Upper lobe of left lung (tissue), 6 donors: ENCODE measurements around the gene ACAP3. TPM values are rescaled to one million over a fixed set of nuclear protein-coding genes. Genes with fewer than 3 reads are reported as not detected.

Experiments
- ATAC-seq, 2 donors: fragments of 200-7000 bp; cut with Tn5 transposase; one replicate each; pipeline ENCODE4 v1.9.1; 2022; ENCODE audit warnings: mild to moderate bottlenecking in 2 of 2, moderate library complexity in 2 of 2; ENCODE audit not compliant: low FRiP score in 2 of 2
- DNase-seq, 2 donors: peaks; one replicate each; pipeline ENCODE4 v3.0.0-alpha.2; 2019 to 2020
- H3K27ac ChIP-seq, 4 donors: fragments of 200-600 bp; sonication (generic); one replicate each; pipeline ENCODE4 v1.5.1; 2016 to 2019
- H3K27me3 ChIP-seq, 4 donors: fragments of 200-600 bp; sonication (generic); one replicate each; pipeline ENCODE4 v1.5.1; 2017 to 2019
- H3K36me3 ChIP-seq, 4 donors: fragments of 200-600 bp; sonication (generic); one replicate each; pipeline ENCODE4 v1.5.1; 2016 to 2019
- H3K4me1 ChIP-seq, 4 donors: fragments of 200-600 bp; sonication (generic); one replicate each; pipeline ENCODE4 v1.5.1; 2018 to 2019
- H3K4me3 ChIP-seq, 4 donors: fragments of 200-600 bp; sonication (generic); one replicate each; pipeline ENCODE4 v1.5.1; 2017 to 2019; ENCODE audit warnings: mild to moderate bottlenecking in 2 of 4, moderate library complexity in 1 of 4
- H3K9me3 ChIP-seq, 4 donors: fragments of 200-600 bp; sonication (generic); one replicate each; pipeline ENCODE4 v1.5.1; 2018 to 2019
- EP300 ChIP-seq, 4 donors: sonication (generic); formaldehyde crosslinking; IDR thresholded peaks; one replicate each; pipeline ENCODE4 v1.5.1; 2017; ENCODE audit warnings: antibody characterized with exemption in 4 of 4, control low read depth in 2 of 4
- POLR2A ChIP-seq, 4 donors: fragments of 450-650 bp; IDR thresholded peaks; one replicate each; pipeline ENCODE4 v1.5.1; 2016 to 2017; ENCODE audit warnings: antibody characterized with exemption in 4 of 4, mild to moderate bottlenecking in 2 of 4
- POLR2AphosphoS5 ChIP-seq, 2 donors: sonication (generic); formaldehyde crosslinking; IDR thresholded peaks; one replicate each; pipeline ENCODE4 v1.5.1; 2017; ENCODE audit warnings: antibody characterized with exemption in 2 of 2
- WGBS, 2 donors: methylation state at CpG; one replicate each; pipeline ENCODE4 v1.1.5; 2017 to 2018; 5-methylcytosine and 5-hydroxymethylcytosine counted together
- total RNA-seq, 6 donors: library from RNA; depleted of rRNA in 4 of 6; stranded (reverse); fragments of >200 nt in 4 of 6; gene quantifications; one replicate each; pipeline versions ENCODE4 v1.1.0 to v1.2.1, GENCODE V29; 2016 to 2021
- TF ChIP-seq, protein P1 (sequence below), 6 experiments: fragments of 450-650 bp in 4 of 6; fragments of 200-600 bp in 2 of 6; sonication (generic) in 2 of 6; IDR thresholded peaks; one replicate each; pipeline ENCODE4 v1.5.1; 2016 to 2019; ENCODE audit warnings: antibody characterized with exemption in 6 of 6
- donor health status: DM: no; HTN: no; CAD: no; lungs with moderate emphysema.
- donor health status: DM: no; HTN: yes; CAD: no; lungs with severe emphysema.

The ACAP3 gene
- total RNA-seq, 6 donors from 2014 or later = 33.5 to 166 (median 60.1) TPM

DNA sequence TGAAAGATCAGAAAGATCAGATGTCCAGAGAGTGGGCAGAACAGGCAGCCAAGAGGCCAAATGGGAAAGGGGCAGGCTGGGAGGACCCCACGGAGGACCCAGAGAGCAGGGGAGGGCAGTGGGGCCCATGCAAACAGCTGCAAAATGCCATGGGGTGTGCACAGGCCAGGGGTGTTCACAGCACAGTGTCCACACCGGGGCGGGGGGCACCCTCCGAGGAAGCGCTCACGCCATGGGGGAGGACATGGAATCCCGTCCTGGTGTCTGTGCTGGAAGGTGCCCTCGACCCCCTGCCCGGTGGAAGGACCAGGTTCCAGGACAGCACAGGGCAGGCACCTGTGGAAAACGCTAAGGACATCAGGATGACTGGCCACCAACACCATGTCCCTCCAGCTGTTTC, 15.2 kb upstream of the ACAP3 start:
- whole genome bisulfite sequencing, 2 donors = 87 to 94% methylated on average over 7 to 10 of the region's 10 CpGs

DNA sequence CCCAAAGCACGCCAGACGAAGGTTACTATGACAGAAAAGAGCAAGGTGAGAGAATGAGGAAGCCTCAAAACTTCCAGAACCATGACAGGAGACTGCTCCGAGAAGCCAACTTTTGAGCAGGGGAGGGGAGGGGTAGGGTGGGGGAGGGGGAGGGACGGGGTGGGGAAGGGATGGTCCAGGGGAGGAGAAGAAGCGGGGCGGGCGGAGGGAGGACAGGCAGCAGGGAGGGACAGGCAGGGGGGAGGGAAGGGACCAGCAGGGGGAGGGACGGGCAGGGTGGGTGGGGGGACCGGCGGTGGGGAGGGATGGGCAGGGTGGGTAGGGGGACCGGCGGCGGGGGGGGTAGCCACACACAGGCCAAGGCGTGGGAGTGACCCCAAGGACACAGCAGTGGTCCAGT, 14.7 kb upstream of the ACAP3 start:
- Histone ChIP-seq H3K4me3 (no peak overlapping the region), H3K27ac (no peak overlapping the region), H3K4me1 (peaks cover 43 to 75% (median 47%) of the 10 kb centered on the region in 4 donors), H3K36me3 (peaks cover 3 to 47% (median 26%) of the 10 kb centered on the region in 4 donors), H3K27me3 (no peaks in the 10 kb centered on the region), H3K9me3 (no peaks in the 10 kb centered on the region)
- DNase-seq = no peak
- no peak for ATAC-seq
- WGBS, 2 donors = 81 to 100% methylated on average over 3 to 9 of the region's 14 CpGs
- TF ChIP-seq EP300 (IDR thresholded peaks at IDR 0.05) = no peak
- no peak for TF ChIP-seq POLR2AphosphoS5 (IDR thresholded peaks at IDR 0.05)
- TF ChIP-seq, protein P1, sequence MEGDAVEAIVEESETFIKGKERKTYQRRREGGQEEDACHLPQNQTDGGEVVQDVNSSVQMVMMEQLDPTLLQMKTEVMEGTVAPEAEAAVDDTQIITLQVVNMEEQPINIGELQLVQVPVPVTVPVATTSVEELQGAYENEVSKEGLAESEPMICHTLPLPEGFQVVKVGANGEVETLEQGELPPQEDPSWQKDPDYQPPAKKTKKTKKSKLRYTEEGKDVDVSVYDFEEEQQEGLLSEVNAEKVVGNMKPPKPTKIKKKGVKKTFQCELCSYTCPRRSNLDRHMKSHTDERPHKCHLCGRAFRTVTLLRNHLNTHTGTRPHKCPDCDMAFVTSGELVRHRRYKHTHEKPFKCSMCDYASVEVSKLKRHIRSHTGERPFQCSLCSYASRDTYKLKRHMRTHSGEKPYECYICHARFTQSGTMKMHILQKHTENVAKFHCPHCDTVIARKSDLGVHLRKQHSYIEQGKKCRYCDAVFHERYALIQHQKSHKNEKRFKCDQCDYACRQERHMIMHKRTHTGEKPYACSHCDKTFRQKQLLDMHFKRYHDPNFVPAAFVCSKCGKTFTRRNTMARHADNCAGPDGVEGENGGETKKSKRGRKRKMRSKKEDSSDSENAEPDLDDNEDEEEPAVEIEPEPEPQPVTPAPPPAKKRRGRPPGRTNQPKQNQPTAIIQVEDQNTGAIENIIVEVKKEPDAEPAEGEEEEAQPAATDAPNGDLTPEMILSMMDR (IDR thresholded peaks at IDR 0.05) = no peak
- no peak for TF ChIP-seq POLR2A (IDR thresholded peaks at IDR 0.05)

More for the DNA sequence above, 15.2 kb upstream of the ACAP3 start:
- H3K4me1 ChIP-seq = peaks cover 38 to 70% (median 45%) of the 10 kb centered on the region in 4 donors
- H3K27ac ChIP-seq = no peak overlapping the region
- no peak for DNase-seq
- TF ChIP-seq POLR2AphosphoS5 (IDR thresholded peaks at IDR 0.05) (no peak), EP300 (IDR thresholded peaks at IDR 0.05) (no peak), POLR2A (IDR thresholded peaks at IDR 0.05) (no peak)
- TF ChIP-seq, protein P1 (IDR thresholded peaks at IDR 0.05) = no peak
- peaks cover 3 to 49% (median 31%) of the 10 kb centered on the region in 4 donors for H3K36me3 ChIP-seq
- no peaks in the 10 kb centered on the region for H3K27me3 ChIP-seq
- no peak overlapping the region for H3K4me3 ChIP-seq
- ATAC-seq = no peak
- no peaks in the 10 kb centered on the region for H3K9me3 ChIP-seq

DNA sequence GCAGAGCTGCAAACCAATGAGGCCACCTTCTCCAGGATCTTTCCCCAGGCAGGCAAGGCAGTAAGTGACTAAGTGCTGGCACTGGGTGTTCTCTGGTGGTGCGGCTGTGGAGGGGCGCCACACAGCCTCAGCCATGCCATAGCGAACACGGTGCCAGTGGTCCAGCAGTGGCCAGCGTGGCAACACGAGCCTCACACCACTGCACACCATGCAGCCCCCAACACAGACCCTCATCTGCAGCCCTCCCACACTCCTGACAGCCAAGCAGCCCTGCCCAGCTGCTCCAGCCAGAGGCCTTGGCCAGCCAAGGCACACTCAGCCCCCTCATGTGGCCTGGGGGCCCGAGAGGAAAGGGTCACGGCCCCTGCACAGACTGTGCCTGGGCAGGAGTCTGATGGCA, 13.7 kb upstream of the ACAP3 start:
- Histone ChIP-seq H3K36me3 (peaks cover 3 to 42% (median 20%) of the 10 kb centered on the region in 4 donors), H3K9me3 (no peaks in the 10 kb centered on the region), H3K27ac (peak overlapping the region in 1 of 4 donors; percentile 15), H3K4me1 (peaks cover 40 to 66% (median 45%) of the 10 kb centered on the region in 4 donors), H3K27me3 (no peaks in the 10 kb centered on the region), H3K4me3 (no peak overlapping the region)
- TF ChIP-seq EP300 (IDR thresholded peaks at IDR 0.05) = no peak
- no peak for TF ChIP-seq POLR2A (IDR thresholded peaks at IDR 0.05)
- ATAC-seq (no peak), DNase-seq (no peak)
- 90% methylated on average over 8 of the region's 8 CpGs; no CpG with 5 or more reads in 1 of the 2 donors for WGBS, 2 donors

DNA sequence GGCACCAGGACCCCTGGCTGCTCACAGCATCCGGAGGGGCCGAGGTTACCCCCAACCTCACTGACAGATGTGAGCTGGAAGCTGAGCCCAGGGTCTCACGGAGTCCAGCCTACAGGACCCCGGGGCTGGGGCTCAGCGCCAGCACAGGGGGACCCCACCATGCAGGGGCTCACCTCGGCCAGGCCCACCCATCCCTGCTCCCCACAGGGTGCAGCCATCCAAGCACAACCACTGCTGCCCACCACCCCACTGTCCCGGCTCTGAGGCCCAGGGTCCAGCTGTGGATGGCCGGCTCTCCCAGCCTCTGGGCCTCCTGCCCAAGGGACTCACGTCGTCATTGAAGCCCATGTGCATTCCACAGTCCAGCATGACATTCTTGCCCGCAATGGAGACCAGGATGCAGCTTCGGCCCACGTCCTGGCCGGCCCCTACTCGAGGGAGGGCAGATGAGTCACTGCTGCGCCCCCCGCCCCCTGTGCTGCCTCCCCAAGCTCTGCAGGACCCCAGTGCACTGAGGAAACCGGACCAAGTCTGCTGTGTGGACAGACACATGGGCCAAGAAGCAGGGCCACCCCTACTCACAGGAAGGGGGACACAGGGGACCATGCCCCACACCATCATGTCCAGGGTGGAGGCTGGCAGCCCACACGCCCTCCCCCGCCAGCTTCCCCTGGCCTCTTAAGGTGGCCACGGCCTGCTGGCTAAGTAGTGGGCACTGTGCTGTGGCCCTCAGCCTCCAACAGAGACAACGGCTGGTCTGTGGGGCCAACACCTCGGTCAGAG, 13.1 kb upstream of the ACAP3 start:
- Histone ChIP-seq H3K27ac (peak overlapping the region in 1 of 4 donors; percentile 15), H3K4me3 (no peak overlapping the region), H3K9me3 (no peaks in the 10 kb centered on the region), H3K27me3 (no peaks in the 10 kb centered on the region), H3K36me3 (peaks cover 3 to 46% (median 22%) of the 10 kb centered on the region in 4 donors), H3K4me1 (peaks cover 34 to 60% (median 39%) of the 10 kb centered on the region in 4 donors)
- WGBS, 2 donors = 80 to 89% methylated on average over 1 to 15 of the region's 23 CpGs
- no peak for DNase-seq
- ATAC-seq = no peak
- TF ChIP-seq POLR2AphosphoS5 (IDR thresholded peaks at IDR 0.05) = no peak
- no peak for TF ChIP-seq POLR2A (IDR thresholded peaks at IDR 0.05)
- no peak for TF ChIP-seq EP300 (IDR thresholded peaks at IDR 0.05)
- TF ChIP-seq, protein P1 (IDR thresholded peaks at IDR 0.05) = no peak

DNA sequence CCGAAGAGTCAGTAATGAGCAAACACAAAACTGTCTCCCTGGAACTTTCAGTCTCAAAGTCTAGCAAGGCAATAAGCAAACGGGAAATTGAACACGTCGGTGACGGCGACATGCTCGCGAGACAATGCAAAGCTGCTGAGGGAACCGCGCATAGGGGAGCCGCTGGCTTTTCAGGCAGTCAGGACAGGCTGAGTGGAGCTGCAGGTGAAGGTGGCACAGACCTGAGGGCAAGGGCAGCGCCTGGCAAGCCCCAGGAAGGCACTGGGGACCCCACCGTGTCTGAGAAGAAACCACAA, 11.9 kb upstream of the ACAP3 start:
- WGBS, 2 donors = 91 to 92% methylated on average over 13 of the region's 13 CpGs
- H3K9me3 ChIP-seq = no peaks in the 10 kb centered on the region
- H3K36me3 ChIP-seq = peaks cover 6 to 56% (median 30%) of the 10 kb centered on the region in 4 donors
- H3K27me3 ChIP-seq = no peaks in the 10 kb centered on the region
- no peak overlapping the region for H3K4me3 ChIP-seq
- no peak for ATAC-seq
- H3K27ac ChIP-seq = peak overlapping the region in 1 of 4 donors; percentile 61
- TF ChIP-seq, protein P1 (IDR thresholded peaks at IDR 0.05) = no peak
- no peak for TF ChIP-seq POLR2AphosphoS5 (IDR thresholded peaks at IDR 0.05)
- no peak for TF ChIP-seq EP300 (IDR thresholded peaks at IDR 0.05)
- TF ChIP-seq POLR2A (IDR thresholded peaks at IDR 0.05) = no peak
- no peak for DNase-seq
- peaks cover 25 to 50% (median 31%) of the 10 kb centered on the region in 4 donors for H3K4me1 ChIP-seq
